GM18505 (cell line): Measurements from ENCODE around the gene SNTG2.

Experiments used
- ATAC-seq: cut with Tn5 transposase; IDR thresholded peaks from one replicate; pipeline ENCODE4 v1.9.1; 2021; ENCODE audit not compliant: unreplicated experiment
- POLR2A ChIP-seq: IDR thresholded peaks from 4 replicates; pipeline ENCODE4 v1.6.1; 2011; ENCODE audit warnings: borderline replicate concordance; ENCODE audit not compliant: insufficient read depth, insufficient read length; ENCODE audit errors: extremely low read depth

SNTG2 gene

DNA sequence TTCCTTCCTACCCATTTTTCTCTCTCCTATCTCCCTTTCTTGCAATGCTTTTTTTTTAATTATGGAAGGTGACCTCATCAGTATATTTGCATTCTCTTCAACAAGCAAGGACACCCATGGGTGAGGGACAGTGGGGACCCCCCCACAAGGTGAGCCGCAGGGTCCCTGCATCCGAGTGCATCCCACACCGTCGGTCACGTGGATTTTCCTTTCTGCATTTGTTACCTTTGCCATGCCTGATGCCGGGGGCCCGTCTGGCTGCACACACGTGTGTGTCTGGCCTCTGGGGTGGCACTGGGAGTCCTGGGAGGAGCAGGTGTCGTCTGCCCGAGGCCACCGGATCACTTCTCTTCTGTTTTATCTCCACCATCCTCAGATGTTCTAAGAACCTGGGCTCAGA lies 30.1 kb upstream of the SNTG2 start:
- ATAC-seq = no peak
- TF ChIP-seq POLR2A = no peak

DNA sequence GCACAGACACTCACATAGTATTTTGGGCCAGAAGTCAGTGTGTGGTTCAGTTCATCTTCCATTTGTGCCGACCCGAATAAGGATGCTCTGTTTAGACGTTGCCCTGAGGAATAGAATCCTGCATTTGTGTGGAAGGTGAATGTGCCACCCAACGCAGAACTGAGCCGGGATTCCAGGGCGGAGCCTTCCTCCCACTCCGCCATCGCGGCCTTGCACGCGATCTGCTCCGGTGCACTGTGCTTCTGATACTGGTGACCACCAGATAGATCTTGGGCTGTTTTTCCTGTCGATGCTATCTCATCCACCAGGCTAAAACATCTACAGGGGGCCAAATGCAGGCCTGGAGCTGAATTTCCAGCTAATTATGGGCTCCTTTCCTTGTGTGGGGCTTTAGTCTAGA lies 29.6 kb upstream of the SNTG2 start:
- TF ChIP-seq POLR2A = no peak
- no peak for ATAC-seq

DNA sequence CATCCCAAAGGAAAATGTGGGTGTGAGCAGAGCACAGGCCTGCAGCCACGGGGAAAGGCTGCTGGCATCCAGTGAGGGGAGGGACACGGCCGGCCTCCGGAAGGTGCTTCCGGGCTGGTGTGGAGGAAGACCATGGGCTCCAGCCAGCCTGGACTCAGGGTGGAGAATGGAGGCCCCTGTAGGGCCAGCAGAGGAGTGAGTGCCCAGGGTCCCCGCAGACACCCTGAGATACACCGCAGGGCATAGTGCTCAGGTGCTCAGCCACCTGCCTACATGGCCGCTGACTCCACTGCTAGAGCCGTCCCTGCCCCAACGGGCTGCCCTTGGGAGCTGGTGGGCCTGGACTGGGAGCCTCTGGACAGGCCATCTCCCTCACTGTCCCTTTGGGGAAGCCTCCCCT lies 28.5 kb upstream of the SNTG2 start:
- no peak for TF ChIP-seq POLR2A
- ATAC-seq = no peak

DNA sequence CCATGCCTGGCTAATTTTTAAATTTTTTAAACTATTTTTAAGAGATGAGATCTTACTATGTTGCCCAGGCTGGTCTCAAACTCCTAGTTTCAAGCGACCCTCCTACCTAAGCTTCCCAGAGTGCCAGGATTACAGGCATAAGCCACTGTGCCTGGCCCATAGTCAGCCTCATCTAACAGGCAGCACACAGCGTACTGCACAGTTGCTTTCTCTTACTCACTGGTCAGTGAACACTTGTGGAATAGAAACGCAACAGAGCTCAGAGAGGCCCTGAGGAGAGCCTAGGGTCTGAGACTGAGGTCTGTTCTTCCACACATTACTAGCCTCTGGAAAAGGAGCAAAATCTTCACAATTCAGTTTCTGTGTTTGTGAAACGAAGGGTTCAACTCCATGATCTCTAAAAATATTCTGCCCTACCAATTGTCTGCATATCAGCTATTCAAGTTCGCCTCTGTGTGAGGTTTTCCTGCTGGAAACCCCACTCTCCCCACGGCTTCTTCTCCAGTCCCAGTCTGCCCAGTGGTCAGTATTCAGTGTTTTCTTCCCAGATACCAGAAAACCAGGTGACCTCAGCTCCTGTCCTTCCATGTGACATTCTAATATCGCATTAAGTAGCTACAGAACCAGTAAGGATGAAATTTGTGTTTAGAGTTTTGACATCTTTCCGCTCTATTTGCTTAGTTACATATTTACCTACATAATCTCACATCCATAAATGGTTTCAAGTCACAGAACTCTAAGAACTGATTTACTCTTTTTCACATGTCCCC lies 26.6 kb upstream of the SNTG2 start:
- no peak for TF ChIP-seq POLR2A
- no peak for ATAC-seq

DNA sequence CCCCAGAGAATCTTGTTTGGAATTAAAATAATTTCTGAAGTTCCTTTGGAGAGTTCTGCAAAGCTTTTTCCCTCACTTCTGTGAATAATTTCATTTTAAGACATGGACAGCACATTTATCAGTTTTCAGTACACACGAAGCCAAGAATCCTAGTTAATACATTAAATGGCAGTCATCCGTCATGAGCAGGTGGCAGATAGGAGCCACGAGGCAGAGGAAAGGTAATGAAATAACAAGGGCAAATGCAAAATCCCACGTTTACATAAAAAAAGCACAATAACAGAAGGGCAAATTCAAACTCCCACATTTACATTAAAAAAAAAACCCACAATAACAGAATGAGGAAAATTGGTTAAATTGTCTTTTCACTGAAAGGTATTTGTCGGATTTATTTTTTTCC lies 25.9 kb upstream of the SNTG2 start:
- no peak for ATAC-seq
- no peak for TF ChIP-seq POLR2A

DNA sequence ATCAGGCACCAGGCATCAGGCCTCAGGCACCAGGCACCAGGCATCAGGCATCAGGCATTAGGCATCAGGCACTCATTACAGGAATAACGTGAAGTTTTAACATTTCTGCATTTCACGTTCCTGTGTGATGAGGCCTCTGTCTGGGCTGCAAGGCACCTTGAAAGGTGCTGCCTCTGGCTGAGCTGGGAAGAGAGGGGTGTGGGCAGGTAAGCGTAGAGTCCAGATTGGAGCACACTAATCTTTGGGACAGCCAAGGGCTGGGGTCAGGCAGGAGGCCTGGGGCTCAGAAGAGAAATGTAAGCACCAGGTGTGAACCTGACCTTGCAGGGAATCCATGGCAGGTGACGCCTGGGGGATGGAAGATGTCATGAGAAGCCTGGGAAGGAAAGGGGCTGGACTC lies 25.3 kb upstream of the SNTG2 start:
- TF ChIP-seq POLR2A = no peak
- no peak for ATAC-seq

DNA sequence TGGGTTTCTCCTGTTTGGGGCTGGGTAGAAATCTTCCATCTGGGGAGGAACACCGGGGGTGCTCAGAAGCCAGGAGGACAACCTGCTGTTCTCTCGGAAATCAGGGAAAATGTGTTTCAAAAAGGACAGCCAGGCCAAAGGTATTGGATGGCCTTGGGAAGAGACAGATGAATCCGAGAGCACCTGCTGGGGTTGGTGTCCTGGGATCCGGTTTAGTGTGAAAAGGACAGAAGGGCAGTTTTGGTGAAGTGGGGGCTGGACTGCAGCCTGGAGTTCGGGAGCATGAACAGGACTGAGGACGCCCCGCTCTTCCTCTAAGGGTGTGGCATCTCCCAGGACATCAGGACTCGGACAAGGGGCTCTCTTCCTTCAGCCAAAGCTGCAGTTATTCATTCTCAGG lies 24.9 kb upstream of the SNTG2 start:
- ATAC-seq = no peak
- no peak for TF ChIP-seq POLR2A

DNA sequence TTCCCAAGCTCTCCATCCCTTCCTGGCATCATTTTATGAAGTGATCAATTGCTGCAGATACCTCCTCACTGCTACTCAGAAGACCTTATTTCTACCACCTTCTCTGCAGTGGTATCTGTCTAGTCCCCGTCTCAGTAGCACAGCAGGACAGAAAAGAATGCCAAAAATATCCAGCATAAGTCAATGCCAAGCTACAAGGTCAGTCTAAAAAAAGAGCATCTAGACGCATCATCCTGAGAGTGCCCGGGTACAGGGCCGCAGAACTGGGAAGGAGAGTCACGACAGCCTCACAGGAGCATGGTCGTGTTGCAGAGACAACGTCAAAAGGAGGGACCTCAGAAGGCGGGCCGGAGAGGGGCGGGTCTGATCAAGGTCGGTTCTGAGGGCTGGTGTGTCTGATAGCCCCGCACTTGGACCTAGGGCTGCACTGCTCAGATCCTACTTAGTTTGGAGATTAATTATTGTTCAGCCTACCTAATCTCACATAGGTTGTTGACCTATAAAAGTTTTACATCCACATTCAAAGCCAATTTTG lies 24.3 kb upstream of the SNTG2 start:
- no peak for ATAC-seq
- TF ChIP-seq POLR2A = no peak

DNA sequence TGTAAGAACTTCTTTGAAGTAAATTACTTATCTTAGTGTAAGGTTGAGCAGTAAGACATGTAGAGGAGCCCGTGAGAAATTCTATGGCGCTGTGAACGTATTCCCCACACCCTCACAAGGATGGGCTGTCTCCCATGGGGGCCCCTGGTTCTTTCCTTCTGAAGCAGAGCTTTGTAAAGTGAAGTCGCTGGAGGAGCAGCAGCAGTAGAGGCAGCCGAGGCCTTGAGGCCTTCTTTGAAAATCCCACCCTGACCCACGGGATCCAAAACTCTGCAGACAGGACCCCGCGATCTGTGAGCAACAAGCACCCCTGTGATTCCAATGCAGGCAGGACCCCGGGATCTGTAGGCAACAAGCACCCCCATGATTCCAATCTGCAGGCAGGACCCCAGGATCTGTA lies 23.8 kb upstream of the SNTG2 start:
- no peak for ATAC-seq
- no peak for TF ChIP-seq POLR2A

DNA sequence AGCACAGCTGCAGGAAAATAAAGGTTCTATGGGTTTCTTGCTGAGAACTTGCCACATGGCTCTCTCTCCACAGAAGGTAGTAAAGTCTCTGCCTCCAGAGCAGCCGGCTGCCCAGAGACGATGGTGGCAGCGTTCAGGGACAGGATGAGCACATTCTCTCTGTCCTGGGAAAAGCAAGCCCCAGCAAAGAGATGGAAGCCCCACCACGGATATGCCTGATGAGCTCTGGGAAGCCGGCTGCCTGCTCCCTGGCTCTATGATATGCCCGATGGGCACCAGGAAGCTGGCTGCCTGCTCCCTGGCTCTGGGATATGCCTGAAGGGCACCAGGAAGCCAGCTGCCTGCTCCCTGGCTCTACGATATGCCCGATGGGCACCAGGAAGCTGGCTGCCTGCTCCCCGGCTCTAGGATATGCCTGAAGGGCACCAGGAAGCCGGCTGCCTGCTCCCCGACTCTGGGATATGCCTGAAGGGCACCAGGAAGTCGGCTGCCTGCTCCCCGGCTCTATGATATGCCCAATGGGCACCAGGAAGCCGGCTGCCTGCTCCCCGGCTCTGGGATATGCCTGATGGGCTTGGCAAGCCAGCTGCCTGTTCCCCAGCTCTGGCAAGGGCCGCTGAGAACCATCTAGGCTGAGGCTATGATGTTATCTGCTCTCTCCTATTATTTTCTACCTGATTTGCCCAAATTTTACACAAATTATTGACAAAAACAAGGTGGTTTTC lies 21.5 kb upstream of the SNTG2 start:
- ATAC-seq = no peak
- TF ChIP-seq POLR2A = no peak

DNA sequence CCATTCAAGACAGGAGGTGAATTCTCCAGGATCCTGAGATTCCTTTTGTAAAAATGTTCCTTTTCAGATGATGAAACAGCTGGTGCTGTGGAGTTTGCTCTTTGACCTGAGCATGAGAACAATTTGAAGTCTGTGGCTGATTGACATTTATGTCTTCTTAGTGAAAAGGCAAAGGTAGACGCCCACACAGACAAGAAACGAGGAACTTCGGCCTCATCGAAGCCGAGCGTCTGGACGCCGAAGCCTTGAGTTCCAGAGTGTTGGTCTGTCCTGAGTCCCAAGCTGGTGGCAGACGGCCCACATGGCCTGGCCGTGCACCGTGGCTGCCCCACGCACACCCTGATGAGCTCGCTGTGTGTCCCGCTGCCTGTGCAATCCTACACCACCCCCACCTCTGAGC lies 20.7 kb upstream of the SNTG2 start:
- TF ChIP-seq POLR2A = no peak
- no peak for ATAC-seq

DNA sequence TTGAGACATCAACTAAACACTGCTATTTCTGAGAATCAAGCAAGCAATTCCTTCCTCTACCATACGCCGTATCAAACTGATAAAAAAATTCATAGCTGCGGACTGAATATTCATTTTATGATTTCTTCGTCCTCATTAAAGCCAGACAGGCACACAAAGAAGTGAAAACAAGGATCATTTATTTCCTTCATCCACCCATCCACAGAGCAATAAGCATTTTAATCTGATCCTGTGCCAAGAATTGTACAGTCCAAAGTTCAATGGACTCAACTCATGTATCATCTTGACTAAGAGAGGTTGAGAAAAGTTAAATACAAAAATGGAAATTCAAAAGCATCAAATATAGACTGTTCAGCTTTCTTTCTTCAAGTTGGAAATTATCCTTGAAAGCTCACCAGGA lies 19.7 kb upstream of the SNTG2 start:
- TF ChIP-seq POLR2A = no peak
- ATAC-seq = no peak

DNA sequence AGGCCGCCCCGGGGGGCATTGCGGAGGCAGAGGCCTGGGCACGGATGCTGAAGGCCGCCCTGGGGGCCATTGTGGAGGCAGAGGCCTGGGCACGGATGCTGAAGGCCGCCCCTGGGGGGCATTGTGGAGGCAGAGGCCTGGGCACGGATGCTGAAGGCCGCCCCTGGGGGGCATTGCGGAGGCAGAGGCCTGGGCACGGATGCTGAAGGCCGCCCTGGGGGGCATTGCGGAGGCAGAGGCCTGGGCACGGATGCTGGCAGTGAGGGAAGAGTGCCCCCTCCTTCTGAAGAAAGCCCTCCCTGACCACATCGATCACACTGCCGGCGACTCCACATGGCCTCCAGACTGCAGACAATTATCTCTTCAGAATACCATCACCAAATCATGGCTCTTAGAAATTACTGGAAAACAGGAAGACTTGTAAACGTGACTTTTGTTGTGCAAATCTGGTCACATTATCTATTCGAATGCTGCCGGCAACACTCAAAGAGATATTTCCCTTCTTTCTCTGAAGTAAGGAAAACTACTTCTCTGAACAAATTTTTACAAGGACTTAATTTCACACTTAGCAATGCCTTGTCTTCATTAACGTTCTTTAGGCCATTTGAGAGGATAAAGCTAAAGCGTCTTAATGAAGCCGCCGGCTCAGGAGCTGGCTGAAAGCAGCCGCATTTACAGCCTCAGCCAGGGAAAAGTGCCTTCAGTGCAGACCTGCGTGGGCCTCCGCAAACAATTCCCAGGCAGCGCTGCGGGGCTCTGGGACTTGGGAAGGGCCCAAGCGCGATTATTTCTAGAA lies 18.1 kb upstream of the SNTG2 start:
- ATAC-seq = no peak
- no peak for TF ChIP-seq POLR2A

DNA sequence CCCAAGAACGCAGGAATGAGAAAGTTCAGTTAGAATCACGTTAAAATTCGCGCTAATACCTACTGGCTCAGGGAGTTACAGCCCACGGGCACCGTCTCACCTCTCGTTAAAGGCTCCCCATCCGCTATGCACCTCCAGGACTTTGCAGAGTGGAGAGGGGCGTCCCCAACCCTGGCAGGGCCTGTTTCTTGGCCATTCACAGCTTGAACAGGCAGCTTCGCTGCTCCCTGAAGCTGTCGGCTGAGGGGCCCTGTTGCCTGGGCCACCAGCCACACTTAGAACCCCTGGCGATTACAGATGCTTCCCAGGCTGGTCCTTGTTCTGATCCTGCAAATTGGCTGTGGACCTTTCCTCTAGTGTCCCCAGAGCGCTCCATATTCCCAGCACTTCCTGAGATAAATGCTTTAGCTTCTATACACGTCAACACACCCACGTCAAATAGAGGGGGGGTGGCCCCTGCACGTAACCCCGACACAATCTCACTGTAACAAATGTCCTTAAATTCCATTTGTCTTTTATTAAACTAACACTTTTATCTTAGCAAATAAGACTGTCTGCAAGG lies 16.8 kb upstream of the SNTG2 start:
- TF ChIP-seq POLR2A = no peak
- ATAC-seq = no peak

DNA sequence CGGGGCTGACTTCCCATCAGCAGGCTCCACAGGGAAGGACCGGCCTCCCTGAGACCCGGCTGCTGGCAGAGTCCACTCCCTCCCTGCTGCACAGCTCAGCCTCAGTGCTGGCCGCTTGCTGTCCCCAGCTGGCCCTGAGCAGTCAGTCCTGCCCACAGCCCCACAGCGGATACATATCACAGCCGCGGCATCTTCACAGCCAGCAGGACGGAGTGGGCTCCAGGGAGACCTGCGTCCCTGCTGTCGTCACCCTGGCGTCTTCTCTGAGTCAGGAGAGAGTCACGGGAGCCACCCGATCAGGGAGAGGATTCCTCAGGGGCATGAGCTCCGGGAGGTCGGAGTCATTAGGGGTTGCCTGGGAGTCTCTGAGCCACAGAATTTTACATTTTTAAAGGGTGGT lies 13.1 kb upstream of the SNTG2 start:
- no peak for TF ChIP-seq POLR2A
- no peak for ATAC-seq
